AG08396 (cell line): Measurements from ENCODE around the gene PAQR5.
A peak's percentile ranks its signal among the peaks of the same experiment; 100 is the strongest.
"Not testable (repeated sequence)": the region's sequence is repeated elsewhere in the genome, so short reads cannot be mapped to it uniquely, and the experiment has no call there.

Experiments used
- DNase-seq: peaks from one replicate; pipeline ENCODE4 v3.0.0; 2012; ENCODE audit warnings: low spot score, mixed read lengths

Gene PAQR5

DNA sequence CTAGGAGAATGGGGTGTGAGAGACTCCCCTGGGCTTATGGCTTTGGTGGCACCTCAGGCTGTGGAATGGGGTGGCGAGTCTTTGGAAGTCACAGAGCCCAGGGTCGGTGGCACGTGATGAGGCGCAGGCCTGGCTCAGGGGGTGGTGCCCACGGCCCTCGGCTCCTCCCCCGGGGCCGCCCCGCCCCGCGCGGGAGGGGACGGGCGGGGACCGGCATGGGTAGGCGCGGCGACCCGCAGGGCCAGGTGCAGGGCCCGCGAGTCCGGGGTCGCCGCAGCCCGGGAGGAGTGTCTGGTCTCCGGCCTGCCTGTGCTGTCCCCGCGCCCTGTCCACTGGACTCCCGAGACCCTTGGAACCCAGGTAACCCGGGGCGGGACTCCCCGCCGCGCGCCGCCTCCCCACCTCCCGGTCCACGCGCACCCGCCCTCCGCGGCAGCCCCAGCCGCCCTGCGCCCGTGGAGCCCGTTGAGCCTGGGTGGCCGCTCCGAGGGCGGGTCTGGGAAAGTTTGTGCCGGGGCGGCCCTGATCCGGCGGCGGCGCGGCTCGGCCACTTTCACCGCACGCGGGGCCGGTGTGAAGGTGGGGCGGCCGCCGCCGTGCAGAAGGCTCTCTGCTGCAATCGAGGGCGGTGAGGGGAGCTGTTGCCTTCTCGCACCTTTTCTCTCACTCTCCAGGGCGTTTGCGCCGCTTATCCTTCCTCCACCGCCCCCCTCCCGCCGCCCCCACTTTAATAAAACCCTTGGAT, at the start of gene PAQR5:
TSS of gene PAQR5 (plus strand) at position 216 of the 745 bp plus-strand sequence. CDS start 61,169 bp downstream, outside the sequence.
- peak; percentile 87 for DNase-seq

GRCh38 chr15:69253156-69253555, 45.6 kb upstream of the PAQR5 start:
- DNase-seq: peak; percentile 45

- DNase-seq: no peak
These were observed 33.3 kb upstream of the PAQR5 start for GRCh38 chr15:69265347-69265955.

- DNase-seq: no peak
These were observed 27.5 kb upstream of the PAQR5 start for GRCh38 chr15:69271217-69271616.

DNA sequence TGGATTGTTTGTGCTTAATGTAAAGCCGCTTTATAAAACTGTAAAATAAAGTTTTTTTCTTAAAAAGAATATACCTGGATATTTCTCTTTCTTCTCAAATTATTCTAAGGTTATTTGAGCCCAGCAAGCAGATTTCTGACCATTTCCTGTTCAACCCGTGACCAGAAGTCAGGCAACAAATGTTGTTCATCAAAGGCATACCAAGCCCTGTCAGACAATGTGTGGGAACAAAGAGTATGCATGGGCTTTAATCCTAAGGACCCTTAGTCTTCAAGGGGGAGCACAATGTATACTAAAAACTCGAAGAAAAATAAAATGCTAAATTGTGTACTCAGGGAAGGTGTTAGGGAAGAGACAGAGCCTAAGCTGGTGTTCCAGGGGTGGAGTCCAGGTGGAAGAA, 26.6 kb upstream of the PAQR5 start:
- DNase-seq: no peak

DNA sequence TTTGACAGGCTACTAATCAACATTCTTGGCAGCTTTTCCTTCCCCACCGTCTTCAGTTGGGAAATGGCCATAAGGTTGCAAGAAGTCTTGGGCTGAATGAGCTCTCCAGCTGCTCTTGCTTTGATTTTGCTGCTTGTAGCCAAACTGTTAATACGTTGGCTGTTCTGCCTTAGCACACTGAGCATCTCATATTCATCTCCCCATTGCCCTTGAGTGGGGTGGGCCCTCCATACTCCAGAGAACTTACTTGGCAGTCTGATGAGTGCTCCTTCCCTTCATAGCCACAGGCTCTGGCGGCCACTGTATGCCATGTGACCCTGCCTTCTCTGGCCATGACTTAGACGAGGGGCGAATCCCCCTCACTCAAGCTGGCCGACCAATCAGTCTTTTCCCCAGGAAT, 25.8 kb upstream of the PAQR5 start:
- DNase-seq: no peak

DNA sequence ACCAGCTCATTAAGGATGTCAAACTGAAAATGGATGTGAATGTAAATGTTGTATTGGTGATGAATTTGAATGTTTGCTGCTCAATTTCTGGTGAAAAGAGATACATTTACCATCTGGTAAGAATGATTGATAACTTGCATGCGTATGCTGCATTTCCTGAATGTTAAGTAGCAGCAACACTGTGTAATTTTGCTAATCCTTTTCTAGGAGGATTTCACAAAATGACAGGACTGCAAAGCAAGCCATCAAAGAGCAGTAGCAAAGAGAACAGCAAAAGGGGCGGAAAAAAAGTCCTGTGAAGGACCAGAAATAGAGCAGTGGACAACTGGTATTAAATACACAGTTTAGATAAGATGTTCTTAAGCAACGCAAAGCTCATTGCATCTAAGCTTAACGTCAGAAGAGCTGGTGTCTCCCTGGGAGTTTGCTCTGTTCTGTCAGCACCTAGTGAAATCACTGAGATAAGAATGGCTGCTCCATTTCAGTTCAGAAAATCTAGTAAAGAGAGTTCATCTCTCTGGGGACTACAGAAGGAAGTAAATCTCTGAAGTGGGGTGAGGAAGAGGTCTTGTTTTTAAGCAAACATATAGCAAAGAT, 23.5 kb upstream of the PAQR5 start:
- no peak for DNase-seq

GRCh38 chr15:69275933-69276560, 22.7 kb upstream of the PAQR5 start:
- DNase-seq: no peak

- DNase-seq: no peak
These were observed 21.4 kb upstream of the PAQR5 start for GRCh38 chr15:69277316-69277715.

DNA sequence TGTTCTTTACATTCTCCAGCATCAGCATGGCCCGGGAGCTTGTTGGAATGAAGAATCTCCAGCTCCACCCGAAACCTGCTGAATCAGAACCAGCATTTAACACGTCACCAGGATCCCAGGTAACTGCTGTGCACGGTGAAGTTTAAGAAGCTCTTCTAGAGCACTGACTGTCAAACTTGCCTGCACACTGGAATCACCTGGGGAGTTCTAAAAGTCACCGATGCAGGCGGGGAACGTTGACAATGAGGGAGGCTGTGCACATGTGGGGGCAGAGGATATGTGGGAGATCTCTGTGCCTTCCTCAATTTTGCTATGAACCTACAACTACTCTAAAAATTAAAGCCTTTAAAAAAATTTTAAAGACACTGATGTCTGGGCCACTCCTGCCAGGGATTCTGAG, 19.1 kb upstream of the PAQR5 start:
- no peak for DNase-seq

DNA sequence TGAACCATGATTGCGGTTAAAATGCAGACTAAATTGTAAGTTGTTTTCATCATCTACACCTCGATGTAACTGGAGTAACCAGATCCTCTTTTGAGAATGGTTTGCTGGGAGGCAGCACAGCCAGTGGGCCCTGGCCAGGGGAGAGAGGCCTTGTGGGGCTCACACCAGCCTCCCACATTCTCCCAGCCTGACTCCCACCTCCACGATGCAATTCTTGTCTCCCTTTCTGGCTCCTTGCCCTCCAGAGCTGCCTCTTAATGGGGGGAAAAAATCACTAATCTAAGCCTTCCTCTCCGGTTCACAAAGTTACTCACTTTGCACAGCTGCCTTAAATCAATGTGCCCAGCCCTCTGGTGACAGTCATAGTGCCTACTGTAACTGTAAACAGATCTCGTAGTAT, 17.9 kb upstream of the PAQR5 start:
- no peak for DNase-seq

- no peak for DNase-seq
These were observed 16.5 kb upstream of the PAQR5 start for GRCh38 chr15:69282104-69282743.

DNA sequence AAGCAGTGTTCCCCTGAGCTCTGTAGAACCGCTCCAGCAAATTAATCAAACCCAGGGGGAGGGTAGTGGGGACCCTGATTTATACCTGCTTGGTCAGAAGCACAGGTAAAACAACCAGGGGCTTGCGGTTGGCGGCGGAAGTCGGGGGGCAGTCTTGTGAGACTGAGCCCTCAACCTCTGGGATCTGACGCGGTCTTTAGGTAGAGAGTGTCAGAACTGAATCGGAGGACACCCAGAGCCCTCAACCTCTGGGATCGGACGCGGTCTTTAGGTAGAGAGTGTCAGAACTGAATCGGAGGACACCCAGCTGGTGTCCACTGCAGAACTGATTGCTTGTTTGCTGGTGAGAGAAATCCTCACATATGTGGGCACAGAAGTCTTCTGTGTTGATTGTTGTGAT, 12.9 kb upstream of the PAQR5 start:
- DNase-seq: no peak

DNA sequence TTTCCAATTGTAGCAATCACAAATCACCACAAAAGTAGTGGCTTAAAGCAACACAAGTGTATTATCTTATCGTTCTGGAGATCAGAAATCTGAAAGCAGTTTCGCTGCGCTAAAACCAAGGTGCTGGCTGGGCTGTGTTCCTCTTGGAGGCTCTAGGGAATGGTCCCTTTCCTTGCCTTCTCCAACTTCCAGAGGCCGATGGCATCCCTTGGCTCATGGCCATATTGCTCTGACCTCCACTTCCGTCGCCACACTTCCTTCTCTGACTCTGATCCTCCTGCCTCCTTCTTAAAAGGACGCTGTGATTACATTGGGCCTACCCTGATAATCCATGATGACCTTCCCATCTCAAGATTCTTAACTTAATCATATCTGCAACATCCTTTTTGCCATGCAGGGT, 10.7 kb upstream of the PAQR5 start:
- no peak for DNase-seq

GRCh38 chr15:69288531-69289341, 10.0 kb upstream of the PAQR5 start:
- no peak for DNase-seq

- no peak for DNase-seq
These were observed 9.2 kb upstream of the PAQR5 start for GRCh38 chr15:69289342-69290146.

DNA sequence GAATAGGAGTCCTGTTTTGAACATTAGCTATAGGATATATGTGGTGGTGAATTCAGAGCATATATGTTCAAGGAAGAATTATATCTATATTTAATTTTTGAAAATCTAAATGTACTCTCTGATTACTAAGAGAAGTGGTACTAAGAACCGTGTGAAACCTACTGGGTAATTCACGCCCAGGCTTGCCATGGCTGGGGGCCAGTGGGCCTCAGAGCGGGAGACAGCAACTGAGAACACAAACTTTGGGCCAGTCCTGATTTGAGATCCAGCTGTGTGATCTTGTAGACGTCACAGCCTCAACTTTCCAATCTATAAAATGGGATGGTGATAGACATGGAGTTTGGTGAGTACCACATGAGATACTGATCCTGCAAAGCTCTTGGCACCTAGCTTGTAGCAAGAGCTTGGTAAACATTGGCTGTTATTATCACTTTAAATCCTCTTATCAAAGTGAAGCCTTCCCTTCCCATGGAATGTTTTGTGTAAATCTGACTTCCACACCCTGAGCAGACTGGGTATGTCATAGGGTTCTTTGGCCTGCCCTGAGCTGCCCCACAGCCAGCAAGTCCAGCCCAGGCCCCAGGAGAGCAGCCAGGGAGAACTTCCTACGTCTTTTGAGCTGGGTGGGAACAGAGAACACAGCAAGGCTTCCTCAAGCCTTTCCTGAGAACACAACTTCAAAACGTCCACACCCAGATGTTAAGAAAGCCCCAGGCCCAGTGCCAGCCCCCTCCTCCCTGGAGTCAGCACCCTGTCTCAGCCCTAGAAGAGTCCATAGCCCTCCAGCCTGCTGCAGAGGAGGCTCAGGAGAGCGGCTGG, 8.2 kb upstream of the PAQR5 start:
- no peak for DNase-seq

DNA sequence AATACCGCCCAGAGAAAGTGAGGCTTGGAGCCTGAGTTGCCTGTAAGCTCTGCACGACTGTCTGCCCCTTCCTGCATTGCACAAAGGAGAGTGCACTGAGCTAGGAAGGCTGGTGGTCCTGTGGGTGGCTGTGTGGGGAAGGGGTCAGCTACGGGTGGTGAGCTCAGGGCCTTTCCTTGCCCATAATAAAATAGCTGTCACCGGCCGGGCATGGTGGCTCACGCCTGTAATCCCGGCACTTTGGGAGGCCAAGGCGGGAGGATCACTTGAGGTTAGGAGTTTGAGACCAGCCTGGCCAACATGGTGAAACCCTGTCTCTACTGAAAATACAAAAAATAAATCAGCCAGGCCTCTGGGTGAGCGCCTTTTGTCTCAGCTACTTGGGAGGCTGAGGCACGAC, 7.1 kb upstream of the PAQR5 start:
- DNase-seq: not testable (repeated sequence)

DNA sequence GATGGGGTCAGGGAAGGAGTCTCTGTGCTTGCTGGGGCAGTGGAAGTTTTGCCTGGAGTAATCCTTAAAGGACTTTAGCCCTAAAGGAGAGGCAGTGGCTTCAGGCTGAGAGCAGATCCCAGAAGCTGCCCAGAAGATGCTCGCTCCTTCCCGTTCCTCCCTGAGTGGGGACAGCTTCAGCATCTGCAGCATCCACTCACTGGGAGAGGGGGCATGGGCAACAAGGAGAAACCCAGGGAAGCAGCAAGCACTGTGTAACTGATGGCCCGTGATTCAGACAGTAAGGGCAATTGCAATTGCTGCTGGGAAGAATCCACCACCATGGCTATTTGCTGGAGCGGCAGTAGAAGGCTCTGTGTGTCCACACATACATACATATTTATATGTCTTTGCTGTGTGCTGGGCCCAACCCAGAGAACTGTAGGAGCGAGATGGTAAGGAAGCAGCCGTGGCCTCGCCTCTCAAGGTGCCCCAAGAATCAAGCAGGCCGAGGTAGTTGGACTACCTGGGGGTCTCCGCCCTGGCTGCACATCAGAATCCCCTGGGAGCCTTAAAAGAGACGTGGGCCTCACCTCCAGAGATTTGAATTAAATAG, 5.8 kb upstream of the PAQR5 start:
- no peak for DNase-seq
